ENCODE data around the gene SSNA1.
A peak's percentile ranks its signal among the peaks of the same experiment; 100 is the strongest.

The SSNA1 gene

DNA sequence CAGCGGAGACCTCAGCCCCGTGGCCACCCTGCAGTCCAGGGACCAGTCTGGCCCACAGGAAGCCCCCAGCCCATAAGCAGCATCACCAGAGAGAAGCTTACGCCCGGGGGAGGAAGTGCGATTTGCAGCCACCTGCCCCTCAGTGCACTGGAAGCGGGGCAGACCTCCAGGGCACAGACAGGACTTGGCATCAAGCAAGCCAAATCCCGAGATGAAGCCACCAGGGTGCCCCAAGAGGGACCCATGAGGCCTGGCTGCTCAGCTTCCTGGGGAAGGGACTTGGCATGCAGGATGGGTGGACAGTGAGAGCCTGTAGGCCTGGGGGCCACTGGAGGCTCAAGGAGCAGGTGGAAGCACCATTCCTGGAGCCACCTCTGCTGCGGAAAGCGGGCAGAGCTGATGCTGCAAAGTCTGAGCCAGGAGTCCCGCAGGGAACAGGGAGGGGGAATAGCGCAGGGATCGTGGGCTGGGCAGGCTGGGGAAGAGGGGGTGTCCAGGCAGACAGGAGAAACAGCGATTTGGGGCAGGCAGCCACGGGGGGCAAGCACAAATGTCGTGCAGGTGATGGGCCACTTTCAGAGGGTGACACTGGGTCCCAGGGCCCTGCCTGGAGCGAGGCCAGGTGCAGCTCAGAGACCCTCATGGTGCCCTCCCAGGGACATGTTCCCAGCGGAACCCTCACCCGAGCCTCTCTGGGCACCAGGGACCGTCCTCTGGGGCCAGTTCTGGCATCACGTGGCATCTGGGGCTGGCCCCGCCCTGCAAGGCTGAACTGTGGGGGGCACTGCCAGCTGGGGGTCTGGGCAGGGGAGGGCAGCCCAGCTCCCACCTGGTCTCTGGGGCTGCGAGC lies 21.9 kb upstream of the SSNA1 start:
- H3K4me3 ChIP-seq (ENCODE audit: low read length), result no peak overlapping the region
- H3K9me3 ChIP-seq (ENCODE audit: insufficient read depth, low read depth, low read length), result no peaks in the 10 kb centered on the region
- H3K4me1 ChIP-seq (ENCODE audit: insufficient read depth, low read length), result no peaks in the 10 kb centered on the region
- no peaks in the 10 kb centered on the region for H3K36me3 ChIP-seq (ENCODE audit: insufficient read depth, low read depth, low read length)
- H3K27me3 ChIP-seq (ENCODE audit: insufficient read depth, low read length), result peaks cover 100% of the 10 kb centered on the region
- H3K27ac ChIP-seq (ENCODE audit: low read length), result no peak overlapping the region
- no peak overlapping the region for H3K9ac ChIP-seq (ENCODE audit: low read depth, low read length)

DNA sequence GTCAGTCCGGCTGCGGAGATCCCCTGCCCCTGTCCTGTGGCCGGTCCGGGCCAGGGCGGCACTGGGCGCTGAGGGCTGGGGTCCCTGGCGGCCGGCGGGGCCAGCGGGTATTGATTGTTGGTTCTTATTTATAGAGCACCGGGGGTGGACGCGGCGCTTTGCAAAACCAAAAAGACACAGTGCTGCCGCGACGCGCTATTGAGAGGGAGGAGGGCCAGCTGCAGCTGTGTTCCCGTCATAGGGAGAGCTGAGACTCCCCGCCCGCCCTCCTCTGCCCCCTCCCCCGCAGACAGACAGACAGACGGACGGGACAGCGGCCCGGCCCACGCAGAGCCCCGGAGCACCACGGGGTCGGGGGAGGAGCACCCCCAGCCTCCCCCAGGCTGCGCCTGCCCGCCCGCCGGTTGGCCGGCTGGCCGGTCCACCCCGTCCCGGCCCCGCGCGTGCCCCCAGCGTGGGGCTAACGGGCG lies 21.2 kb upstream of the SSNA1 start:
- Histone ChIP-seq H3K9ac (ENCODE audit: low read depth, low read length) (no peak overlapping the region), H3K4me3 (ENCODE audit: low read length) (no peak overlapping the region), H3K36me3 (ENCODE audit: insufficient read depth, low read depth, low read length) (no peaks in the 10 kb centered on the region), H3K9me3 (ENCODE audit: insufficient read depth, low read depth, low read length) (no peaks in the 10 kb centered on the region), H3K4me1 (ENCODE audit: insufficient read depth, low read length) (no peaks in the 10 kb centered on the region), H3K27ac (ENCODE audit: low read length) (no peak overlapping the region), H3K27me3 (ENCODE audit: insufficient read depth, low read length) (peaks cover 100% of the 10 kb centered on the region)

DNA sequence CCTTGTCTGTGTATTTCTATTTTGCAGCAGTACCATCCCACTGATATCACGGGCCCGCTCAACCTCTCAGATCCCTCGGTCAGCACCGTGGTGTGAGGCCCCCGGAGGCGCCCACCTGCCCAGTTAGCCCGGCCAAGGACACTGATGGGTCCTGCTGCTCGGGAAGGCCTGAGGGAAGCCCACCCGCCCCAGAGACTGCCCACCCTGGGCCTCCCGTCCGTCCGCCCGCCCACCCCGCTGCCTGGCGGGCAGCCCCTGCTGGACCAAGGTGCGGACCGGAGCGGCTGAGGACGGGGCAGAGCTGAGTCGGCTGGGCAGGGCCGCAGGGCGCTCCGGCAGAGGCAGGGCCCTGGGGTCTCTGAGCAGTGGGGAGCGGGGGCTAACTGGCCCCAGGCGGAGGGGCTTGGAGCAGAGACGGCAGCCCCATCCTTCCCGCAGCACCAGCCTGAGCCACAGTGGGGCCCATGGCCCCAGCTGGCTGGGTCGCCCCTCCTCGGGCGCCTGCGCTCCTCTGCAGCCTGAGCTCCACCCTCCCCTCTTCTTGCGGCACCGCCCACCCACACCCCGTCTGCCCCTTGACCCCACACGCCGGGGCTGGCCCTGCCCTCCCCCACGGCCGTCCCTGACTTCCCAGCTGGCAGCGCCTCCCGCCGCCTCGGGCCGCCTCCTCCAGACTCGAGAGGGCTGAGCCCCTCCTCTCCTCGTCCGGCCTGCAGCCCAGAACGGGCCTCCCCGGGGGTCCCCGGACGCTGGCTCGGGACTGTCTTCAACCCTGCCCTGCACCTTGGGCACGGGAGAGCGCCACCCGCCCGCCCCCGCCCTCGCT lies 20.5 kb upstream of the SSNA1 start:
- Histone ChIP-seq H3K27me3 (ENCODE audit: insufficient read depth, low read length) (peaks cover 100% of the 10 kb centered on the region), H3K9ac (ENCODE audit: low read depth, low read length) (no peak overlapping the region), H3K4me1 (ENCODE audit: insufficient read depth, low read length) (no peaks in the 10 kb centered on the region), H3K9me3 (ENCODE audit: insufficient read depth, low read depth, low read length) (no peaks in the 10 kb centered on the region), H3K4me3 (ENCODE audit: low read length) (no peak overlapping the region), H3K36me3 (ENCODE audit: insufficient read depth, low read depth, low read length) (no peaks in the 10 kb centered on the region), H3K27ac (ENCODE audit: low read length) (no peak overlapping the region)

DNA sequence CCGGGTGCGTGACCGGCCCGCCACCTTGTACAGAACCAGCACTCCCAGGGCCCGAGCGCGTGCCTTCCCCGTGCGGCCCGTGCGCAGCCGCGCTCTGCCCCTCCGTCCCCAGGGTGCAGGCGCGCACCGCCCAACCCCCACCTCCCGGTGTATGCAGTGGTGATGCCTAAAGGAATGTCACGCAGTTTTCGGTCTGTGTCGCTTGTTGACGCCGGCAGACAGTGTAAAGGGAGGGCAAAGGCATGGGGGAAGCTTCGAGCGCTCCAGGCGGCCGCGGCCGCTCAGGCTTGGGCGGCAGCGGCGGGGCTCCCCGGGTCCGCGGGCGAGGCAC lies 19.9 kb upstream of the SSNA1 start:
- H3K4me3 ChIP-seq (ENCODE audit: low read length), result peak overlapping the region; percentile 60; the same call in 1 of the 2 replicates
- no peak overlapping the region for H3K9ac ChIP-seq (ENCODE audit: low read depth, low read length)
- no peaks in the 10 kb centered on the region for H3K36me3 ChIP-seq (ENCODE audit: insufficient read depth, low read depth, low read length)
- H3K9me3 ChIP-seq (ENCODE audit: insufficient read depth, low read depth, low read length), result no peaks in the 10 kb centered on the region
- peaks cover 100% of the 10 kb centered on the region for H3K27me3 ChIP-seq (ENCODE audit: insufficient read depth, low read length)
- H3K27ac ChIP-seq (ENCODE audit: low read length), result no peak overlapping the region
- no peaks in the 10 kb centered on the region for H3K4me1 ChIP-seq (ENCODE audit: insufficient read depth, low read length)

DNA sequence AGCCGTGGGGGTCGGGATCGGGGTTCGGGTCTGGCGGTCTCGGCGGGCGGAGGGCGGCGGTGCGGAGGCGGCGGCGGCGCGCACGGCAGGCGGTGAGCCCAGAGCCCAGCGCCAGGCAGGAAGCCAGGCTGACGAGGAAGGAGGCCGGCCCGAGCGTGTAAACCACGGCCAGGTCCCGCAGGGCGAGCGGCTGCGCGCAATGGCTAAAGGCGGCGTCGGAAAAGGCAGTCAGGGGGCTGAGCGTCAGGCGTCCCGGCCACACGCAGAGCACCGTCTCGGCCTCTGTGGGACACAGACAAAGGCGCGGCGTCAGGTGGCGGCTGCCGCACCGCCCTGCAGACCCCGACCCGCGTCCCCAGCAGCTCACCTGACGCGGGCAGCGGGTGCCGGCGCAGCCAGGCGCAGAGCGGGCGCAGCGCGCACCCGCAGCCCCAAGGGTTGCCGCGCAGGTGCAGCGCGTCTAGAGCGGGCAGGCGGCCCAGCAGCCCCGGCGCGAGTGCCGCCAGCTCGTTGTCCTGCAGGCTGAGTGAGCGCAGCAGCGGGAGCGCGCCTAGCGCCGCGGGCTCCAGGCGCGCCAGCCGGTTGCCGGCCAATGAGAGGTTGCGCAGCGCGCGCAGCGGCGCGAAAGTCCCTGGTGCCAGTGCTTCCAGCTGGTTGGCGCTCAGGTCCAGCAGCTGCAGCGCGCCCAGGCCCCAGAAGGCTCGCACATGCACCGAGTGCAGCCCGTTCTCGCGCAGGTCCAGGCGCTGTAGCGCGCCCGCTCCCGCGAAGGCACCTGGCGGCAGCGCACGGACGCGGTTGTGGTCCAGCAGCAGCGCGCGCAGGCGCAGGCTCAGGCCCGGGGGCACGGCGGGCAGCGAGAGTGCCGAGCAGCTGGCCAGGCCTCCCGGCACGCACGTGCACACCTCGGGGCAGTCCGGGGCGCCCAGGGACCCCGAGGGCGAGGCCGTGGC lies 19.3 kb upstream of the SSNA1 start:
- Histone ChIP-seq H3K4me3 (ENCODE audit: low read length) (peak overlapping the region; percentile 60; the same call in 1 of the 2 replicates), H3K27ac (ENCODE audit: low read length) (no peak overlapping the region), H3K27me3 (ENCODE audit: insufficient read depth, low read length) (peaks cover 100% of the 10 kb centered on the region), H3K4me1 (ENCODE audit: insufficient read depth, low read length) (no peaks in the 10 kb centered on the region), H3K36me3 (ENCODE audit: insufficient read depth, low read depth, low read length) (no peaks in the 10 kb centered on the region), H3K9ac (ENCODE audit: low read depth, low read length) (no peak overlapping the region), H3K9me3 (ENCODE audit: insufficient read depth, low read depth, low read length) (no peaks in the 10 kb centered on the region)

DNA sequence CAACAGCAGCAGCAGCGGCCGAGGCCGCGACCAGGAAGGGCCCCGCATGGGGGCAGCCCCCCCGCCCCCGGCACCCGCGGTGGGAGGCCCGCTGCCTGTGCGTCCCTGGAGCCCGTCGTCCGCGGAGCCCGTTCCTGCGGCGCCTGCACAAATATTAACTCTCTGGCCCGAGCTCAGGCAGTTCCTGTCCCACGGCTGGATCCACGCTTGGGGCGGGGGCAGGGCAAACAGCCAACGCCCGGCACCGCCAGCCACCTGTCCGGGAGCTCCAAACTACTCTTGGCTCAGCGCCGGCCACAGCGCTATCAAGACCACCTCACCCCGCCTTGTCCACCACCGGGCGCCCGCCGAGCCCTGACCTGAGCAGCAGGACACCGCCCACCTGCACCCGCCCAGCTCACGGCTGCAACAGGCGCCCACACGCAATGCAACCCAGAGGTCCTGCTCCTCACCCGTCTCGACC lies 18.5 kb upstream of the SSNA1 start, which contains the start of gene LRRC26:
LRRC26 (minus strand) TSS at position 156 of the 463 bp plus-strand sequence; CDS start at position 48, 108 bp downstream.
- Histone ChIP-seq H3K27me3 (ENCODE audit: insufficient read depth, low read length) (peaks cover 99% of the 10 kb centered on the region), H3K9me3 (ENCODE audit: insufficient read depth, low read depth, low read length) (no peaks in the 10 kb centered on the region), H3K9ac (ENCODE audit: low read depth, low read length) (no peak within 1 kb of the TSS), H3K4me1 (ENCODE audit: insufficient read depth, low read length) (no peaks in the 10 kb centered on the region), H3K27ac (ENCODE audit: low read length) (no peak within 1 kb of the TSS), H3K36me3 (ENCODE audit: insufficient read depth, low read depth, low read length) (no peaks in the 10 kb centered on the region), H3K4me3 (ENCODE audit: low read length) (peak within 1 kb of the TSS; percentile 60; the same call in 1 of the 2 replicates)

DNA sequence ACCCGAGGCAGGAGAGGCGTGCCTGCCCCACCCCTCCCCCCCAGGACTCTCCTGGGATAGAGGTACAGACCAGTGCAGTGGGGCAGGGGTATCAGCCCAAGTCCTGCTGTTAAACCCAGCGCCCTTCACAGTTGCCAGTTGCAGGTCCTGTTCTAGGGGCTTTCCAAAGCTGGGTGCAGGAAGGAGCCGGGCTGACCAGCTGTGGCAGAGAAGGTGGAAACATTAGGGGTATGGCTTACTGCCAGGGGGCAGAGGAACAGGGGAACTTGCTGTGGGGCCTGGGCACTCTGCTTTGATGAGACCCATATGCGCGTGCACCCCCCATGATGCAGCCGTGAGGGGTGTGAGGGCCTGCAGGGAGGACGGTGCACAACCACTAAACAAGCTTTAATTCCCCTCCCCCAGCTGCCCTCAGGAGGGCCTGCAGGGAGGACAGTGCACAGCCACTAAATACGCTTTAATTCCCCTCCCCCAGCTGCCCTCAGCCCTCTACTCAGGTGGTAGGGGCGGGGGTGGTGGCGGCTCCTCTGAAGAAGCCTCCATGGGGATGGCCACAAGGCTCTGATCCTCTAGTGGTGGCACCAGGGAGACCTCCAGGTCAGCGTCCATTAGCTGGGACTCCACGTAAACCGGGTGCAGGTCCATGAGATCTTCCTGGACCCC lies 17.9 kb upstream of the SSNA1 start:
- Histone ChIP-seq H3K27ac (ENCODE audit: low read length) (no peak overlapping the region), H3K36me3 (ENCODE audit: insufficient read depth, low read depth, low read length) (no peaks in the 10 kb centered on the region), H3K9ac (ENCODE audit: low read depth, low read length) (no peak overlapping the region), H3K27me3 (ENCODE audit: insufficient read depth, low read length) (peaks cover 99% of the 10 kb centered on the region), H3K4me3 (ENCODE audit: low read length) (no peak overlapping the region), H3K4me1 (ENCODE audit: insufficient read depth, low read length) (no peaks in the 10 kb centered on the region), H3K9me3 (ENCODE audit: insufficient read depth, low read depth, low read length) (no peaks in the 10 kb centered on the region)

- Histone ChIP-seq H3K36me3 (ENCODE audit: insufficient read depth, low read depth, low read length) (no peaks in the 10 kb centered on the region), H3K9ac (ENCODE audit: low read depth, low read length) (no peak overlapping the region), H3K9me3 (ENCODE audit: insufficient read depth, low read depth, low read length) (no peaks in the 10 kb centered on the region), H3K4me1 (ENCODE audit: insufficient read depth, low read length) (no peaks in the 10 kb centered on the region), H3K4me3 (ENCODE audit: low read length) (no peak overlapping the region), H3K27me3 (ENCODE audit: insufficient read depth, low read length) (peaks cover 99% of the 10 kb centered on the region), H3K27ac (ENCODE audit: low read length) (no peak overlapping the region)
These were observed 17.2 kb upstream of the SSNA1 start for GRCh38 chr9:137171149-137171900.

- Histone ChIP-seq H3K4me1 (ENCODE audit: insufficient read depth, low read length) (no peaks in the 10 kb centered on the region), H3K27ac (ENCODE audit: low read length) (no peak overlapping the region), H3K27me3 (ENCODE audit: insufficient read depth, low read length) (peaks cover 82% of the 10 kb centered on the region), H3K9ac (ENCODE audit: low read depth, low read length) (no peak overlapping the region), H3K4me3 (ENCODE audit: low read length) (no peak overlapping the region), H3K9me3 (ENCODE audit: insufficient read depth, low read depth, low read length) (no peaks in the 10 kb centered on the region), H3K36me3 (ENCODE audit: insufficient read depth, low read depth, low read length) (no peaks in the 10 kb centered on the region)
These were observed 15.3 kb upstream of the SSNA1 start for GRCh38 chr9:137172901-137173795.

Measured in iPS-20b (cell line).